ENCODE measurements around the gene INAFM2. TPM values are rescaled to one million over a fixed set of nuclear protein-coding genes. Genes with fewer than 3 reads are reported as not detected.

INAFM2 gene
- total and polyA plus RNA-seq, 10 of the 15 experiments (the other 5 are each of a cell fraction or from before 2014, with no cell fraction given) = 0.75 to 8.1 (median 3.9) TPM

GRCh38 chr15:40320409-40320808 is 3.1 kb upstream of the INAFM2 start (continued):
- TF ChIP-seq BHLHE40 (IDR thresholded peaks at IDR 0.05; ENCODE audit: borderline replicate concordance in 1 of 2, low read depth in 2 of 2, low read length in 1 of 2) (no peak), RBBP5 (conservative IDR thresholded peaks at IDR 0.05) (no peak), NBN (IDR thresholded peaks at IDR 0.05) (no peak), BACH1 (IDR thresholded peaks at IDR 0.05; ENCODE audit: borderline replicate concordance) (no peak), HCFC1 (IDR thresholded peaks at IDR 0.05; ENCODE audit: low read length) (no peak), ZNF622 (IDR thresholded peaks at IDR 0.05) (no peak)
- TF ChIP-seq, protein P1, sequence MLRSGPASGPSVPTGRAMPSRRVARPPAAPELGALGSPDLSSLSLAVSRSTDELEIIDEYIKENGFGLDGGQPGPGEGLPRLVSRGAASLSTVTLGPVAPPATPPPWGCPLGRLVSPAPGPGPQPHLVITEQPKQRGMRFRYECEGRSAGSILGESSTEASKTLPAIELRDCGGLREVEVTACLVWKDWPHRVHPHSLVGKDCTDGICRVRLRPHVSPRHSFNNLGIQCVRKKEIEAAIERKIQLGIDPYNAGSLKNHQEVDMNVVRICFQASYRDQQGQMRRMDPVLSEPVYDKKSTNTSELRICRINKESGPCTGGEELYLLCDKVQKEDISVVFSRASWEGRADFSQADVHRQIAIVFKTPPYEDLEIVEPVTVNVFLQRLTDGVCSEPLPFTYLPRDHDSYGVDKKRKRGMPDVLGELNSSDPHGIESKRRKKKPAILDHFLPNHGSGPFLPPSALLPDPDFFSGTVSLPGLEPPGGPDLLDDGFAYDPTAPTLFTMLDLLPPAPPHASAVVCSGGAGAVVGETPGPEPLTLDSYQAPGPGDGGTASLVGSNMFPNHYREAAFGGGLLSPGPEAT (IDR thresholded peaks at IDR 0.05; ENCODE audit: low read depth) = no peak

DNA sequence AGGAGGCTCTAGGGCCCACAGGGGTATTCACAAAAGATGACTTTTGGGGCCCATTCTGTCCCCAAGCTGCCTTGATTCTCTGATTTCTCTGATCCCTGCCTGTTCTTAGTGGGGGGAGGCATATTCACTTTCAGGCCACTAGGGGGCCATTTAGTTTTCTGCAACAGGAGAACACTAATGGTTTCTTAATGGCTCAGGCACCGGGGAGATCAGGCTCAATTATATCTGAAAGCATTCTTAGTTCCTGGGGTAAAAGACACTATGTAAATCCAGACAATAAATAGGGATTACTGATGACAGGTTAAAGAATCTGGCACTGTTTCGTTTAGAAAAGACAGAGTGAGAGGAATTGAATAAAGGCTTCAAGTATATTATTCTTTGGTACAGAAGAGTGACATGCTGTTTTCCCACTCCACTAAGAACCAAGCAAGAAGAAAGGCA is 2.5 kb upstream of the INAFM2 start:
- no peak for DNase-seq (ENCODE audit: low read depth, low spot score)
- 0% methylated on average over 2 of the region's 2 CpGs for WGBS (ENCODE audit: insufficient coverage, insufficient replicate concordance, low lambda C conversion rate, missing lambda C conversion rate)
- TF ChIP-seq RELA (IDR thresholded peaks at IDR 0.05; ENCODE audit: borderline replicate concordance, partially characterized antibody) (no peak), TARDBP (IDR thresholded peaks at IDR 0.05; ENCODE audit: borderline replicate concordance) (no peak), SMC3 (IDR thresholded peaks at IDR 0.05; ENCODE audit: borderline replicate concordance, low read length) (peak; percentile 67; the same call in 1 of the 2 replicates), CREB1 (IDR thresholded peaks at IDR 0.05; ENCODE audit: low read depth) (no peak), YY1 (IDR thresholded peaks at IDR 0.05; ENCODE audit: low read depth, low read length) (peak; percentile 66; the same call in 1 of the 2 replicates), BACH1 (IDR thresholded peaks at IDR 0.05; ENCODE audit: borderline replicate concordance) (no peak), GATAD2B (conservative IDR thresholded peaks at IDR 0.05; ENCODE audit: low read depth) (no peak), SRF (IDR thresholded peaks at IDR 0.05; ENCODE audit: low read depth in 2 of 2, low read length in 2 of 2) (no peak), BMI1 (IDR thresholded peaks at IDR 0.05; ENCODE audit: borderline replicate concordance) (no peak)
- TF ChIP-seq, protein P2, sequence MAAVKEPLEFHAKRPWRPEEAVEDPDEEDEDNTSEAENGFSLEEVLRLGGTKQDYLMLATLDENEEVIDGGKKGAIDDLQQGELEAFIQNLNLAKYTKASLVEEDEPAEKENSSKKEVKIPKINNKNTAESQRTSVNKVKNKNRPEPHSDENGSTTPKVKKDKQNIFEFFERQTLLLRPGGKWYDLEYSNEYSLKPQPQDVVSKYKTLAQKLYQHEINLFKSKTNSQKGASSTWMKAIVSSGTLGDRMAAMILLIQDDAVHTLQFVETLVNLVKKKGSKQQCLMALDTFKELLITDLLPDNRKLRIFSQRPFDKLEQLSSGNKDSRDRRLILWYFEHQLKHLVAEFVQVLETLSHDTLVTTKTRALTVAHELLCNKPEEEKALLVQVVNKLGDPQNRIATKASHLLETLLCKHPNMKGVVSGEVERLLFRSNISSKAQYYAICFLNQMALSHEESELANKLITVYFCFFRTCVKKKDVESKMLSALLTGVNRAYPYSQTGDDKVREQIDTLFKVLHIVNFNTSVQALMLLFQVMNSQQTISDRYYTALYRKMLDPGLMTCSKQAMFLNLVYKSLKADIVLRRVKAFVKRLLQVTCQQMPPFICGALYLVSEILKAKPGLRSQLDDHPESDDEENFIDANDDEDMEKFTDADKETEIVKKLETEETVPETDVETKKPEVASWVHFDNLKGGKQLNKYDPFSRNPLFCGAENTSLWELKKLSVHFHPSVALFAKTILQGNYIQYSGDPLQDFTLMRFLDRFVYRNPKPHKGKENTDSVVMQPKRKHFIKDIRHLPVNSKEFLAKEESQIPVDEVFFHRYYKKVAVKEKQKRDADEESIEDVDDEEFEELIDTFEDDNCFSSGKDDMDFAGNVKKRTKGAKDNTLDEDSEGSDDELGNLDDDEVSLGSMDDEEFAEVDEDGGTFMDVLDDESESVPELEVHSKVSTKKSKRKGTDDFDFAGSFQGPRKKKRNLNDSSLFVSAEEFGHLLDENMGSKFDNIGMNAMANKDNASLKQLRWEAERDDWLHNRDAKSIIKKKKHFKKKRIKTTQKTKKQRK (IDR thresholded peaks at IDR 0.05; ENCODE audit: low read depth, low read length) = no peak
- TF ChIP-seq, protein P3, sequence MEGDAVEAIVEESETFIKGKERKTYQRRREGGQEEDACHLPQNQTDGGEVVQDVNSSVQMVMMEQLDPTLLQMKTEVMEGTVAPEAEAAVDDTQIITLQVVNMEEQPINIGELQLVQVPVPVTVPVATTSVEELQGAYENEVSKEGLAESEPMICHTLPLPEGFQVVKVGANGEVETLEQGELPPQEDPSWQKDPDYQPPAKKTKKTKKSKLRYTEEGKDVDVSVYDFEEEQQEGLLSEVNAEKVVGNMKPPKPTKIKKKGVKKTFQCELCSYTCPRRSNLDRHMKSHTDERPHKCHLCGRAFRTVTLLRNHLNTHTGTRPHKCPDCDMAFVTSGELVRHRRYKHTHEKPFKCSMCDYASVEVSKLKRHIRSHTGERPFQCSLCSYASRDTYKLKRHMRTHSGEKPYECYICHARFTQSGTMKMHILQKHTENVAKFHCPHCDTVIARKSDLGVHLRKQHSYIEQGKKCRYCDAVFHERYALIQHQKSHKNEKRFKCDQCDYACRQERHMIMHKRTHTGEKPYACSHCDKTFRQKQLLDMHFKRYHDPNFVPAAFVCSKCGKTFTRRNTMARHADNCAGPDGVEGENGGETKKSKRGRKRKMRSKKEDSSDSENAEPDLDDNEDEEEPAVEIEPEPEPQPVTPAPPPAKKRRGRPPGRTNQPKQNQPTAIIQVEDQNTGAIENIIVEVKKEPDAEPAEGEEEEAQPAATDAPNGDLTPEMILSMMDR (IDR thresholded peaks at IDR 0.05 in 2 of 3, conservative IDR thresholded peaks at IDR 0.05 in 1 of 3; ENCODE audit: control insufficient read depth in 2 of 3, extremely low read depth in 1 of 3, insufficient read depth in 1 of 3, low read depth in 3 of 3, low read length in 3 of 3) = peak; percentile 78 to 96 (median 81)

More for the DNA sequence above, 2.5 kb upstream of the INAFM2 start:
- Histone ChIP-seq H3K27me3 (replicated peaks in 1 of 2; ENCODE audit: control insufficient read depth in 2 of 2, insufficient read depth in 2 of 2, low read length in 1 of 2) (no peaks in the 10 kb centered on the region), H3K9ac (ENCODE audit: control insufficient read depth, insufficient read depth, low read length) (no peak overlapping the region), H3K36me3 (ENCODE audit: control insufficient read depth in 2 of 2, insufficient read depth in 2 of 2, low read length in 1 of 2) (no peaks in the 10 kb centered on the region), H3K9me3 (replicated peaks; ENCODE audit: control insufficient read depth, insufficient read depth, low read length) (no peaks in the 10 kb centered on the region), H3K4me3 (no peak overlapping the region), H3K4me1 (ENCODE audit: control insufficient read depth, insufficient read depth, low read length) (peaks cover 11% of the 10 kb centered on the region), H3K79me2 (ENCODE audit: control insufficient read depth, insufficient read depth, low read length) (no peaks in the 10 kb centered on the region), H3K27ac (ENCODE audit: control insufficient read depth, insufficient read depth) (no peak overlapping the region), H3K4me2 (ENCODE audit: control insufficient read depth, insufficient read depth) (no peak overlapping the region), H4K20me1 (ENCODE audit: control insufficient read depth, insufficient read depth) (no peaks in the 10 kb centered on the region), H2AFZ (ENCODE audit: control insufficient read depth, low read depth, low read length) (no peak overlapping the region)
- ATAC-seq = peak; percentile 65
- ChIA-PET CTCF (interaction anchor here (0.6 to 17.6 kb wide), 12 partner anchors 10 to 939 kb away, joined by 3 to 336 read pairs (median 4); partner anchors contain the start of genes CCDC9B and PLCB2), RAD21 (ENCODE audit: unreplicated experiment) (interaction anchor here (1.0 to 2.6 kb wide), 5 partner anchors 14 to 42 kb away, joined by 3 to 30 read pairs (median 3); no protein-coding TSS in a partner anchor), SMC1A (ENCODE audit: uncharacterized antibody, unreplicated experiment) (interaction anchor here (1.5 to 7.6 kb wide), 5 partner anchors 13 to 41 kb away, joined by 5 to 42 read pairs (median 6); partner anchors contain the start of gene PLCB2), POLR2A (no interaction called here)
- intact Hi-C loops (cut with micrococcal nuclease; ENCODE audit: unreplicated experiment) = loop anchor here (1.0 kb wide), 1 partner anchor 17 kb away; no protein-coding TSS in a partner anchor
- in situ Hi-C loops (cut with MboI) = no loop called here
- peak; percentile 88 for FAIRE-seq
- no TSS peak for BruUV-seq (replicated peaks)
